NOMO-1 treated with dmso at 0.1 percent for 144 hours (cell line): ENCODE results near the gene GFRA3.
A peak's percentile ranks its signal among the peaks of the same experiment; 100 is the strongest.
"Not testable (repeated sequence)": the region's sequence is repeated elsewhere in the genome, so short reads cannot be mapped to it uniquely, and the experiment has no call there.

Experiments used
- DNase-seq: peaks from one replicate; lab custom pipeline; 2025; ENCODE audit not compliant: unreplicated experiment; lab: John Stamatoyannopoulos, UW

The GFRA3 gene

GRCh38 chr5:138247800-138248199 is 26.6 kb downstream of the GFRA3 start:
- DNase-seq, result not testable (repeated sequence)

DNA sequence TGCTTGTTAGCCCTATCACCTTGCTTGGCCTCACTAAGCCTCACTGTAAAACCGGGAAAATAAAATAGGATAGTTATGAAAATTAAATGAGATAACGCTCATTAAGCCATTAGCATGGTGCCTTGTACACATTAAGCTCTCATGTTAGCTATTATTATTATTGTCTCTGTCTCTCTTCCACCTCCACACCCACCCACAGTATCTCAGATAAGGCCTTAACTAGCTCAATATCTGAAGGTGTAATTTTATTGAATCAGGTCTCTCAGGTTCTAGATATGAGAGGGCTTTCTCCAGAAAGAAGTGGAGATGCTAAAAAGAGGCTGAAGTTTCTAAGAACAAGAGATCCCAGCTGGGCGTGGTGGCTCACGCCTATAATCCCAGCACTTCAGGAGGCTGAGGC is 27.6 kb downstream of the GFRA3 start:
- DNase-seq, result no peak

- DNase-seq, result no peak
These were observed 28.1 kb downstream of the GFRA3 start for GRCh38 chr5:138246334-138246733.

DNA sequence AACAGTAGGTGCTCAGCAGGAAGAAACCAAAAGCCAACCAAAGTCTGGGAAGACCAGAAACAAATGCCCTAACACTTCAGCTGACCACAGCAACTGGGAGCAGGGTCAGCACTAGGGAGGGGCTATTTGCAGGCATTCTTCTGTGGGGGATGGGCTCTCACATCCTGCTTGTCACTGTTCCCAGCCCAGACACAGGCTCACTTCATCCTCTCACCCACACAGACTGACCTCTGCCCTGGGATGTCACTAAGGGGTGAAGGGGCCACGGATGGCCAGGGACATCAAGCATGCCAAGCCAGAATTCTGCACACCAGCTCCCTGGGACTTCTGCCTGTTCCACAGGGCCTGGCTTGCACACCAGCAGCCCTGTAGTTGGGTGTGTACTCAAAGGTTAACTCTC is 28.7 kb downstream of the GFRA3 start:
- no peak for DNase-seq

- no peak for DNase-seq
These were observed 30.6 kb downstream of the GFRA3 start for GRCh38 chr5:138243794-138244193.

DNA sequence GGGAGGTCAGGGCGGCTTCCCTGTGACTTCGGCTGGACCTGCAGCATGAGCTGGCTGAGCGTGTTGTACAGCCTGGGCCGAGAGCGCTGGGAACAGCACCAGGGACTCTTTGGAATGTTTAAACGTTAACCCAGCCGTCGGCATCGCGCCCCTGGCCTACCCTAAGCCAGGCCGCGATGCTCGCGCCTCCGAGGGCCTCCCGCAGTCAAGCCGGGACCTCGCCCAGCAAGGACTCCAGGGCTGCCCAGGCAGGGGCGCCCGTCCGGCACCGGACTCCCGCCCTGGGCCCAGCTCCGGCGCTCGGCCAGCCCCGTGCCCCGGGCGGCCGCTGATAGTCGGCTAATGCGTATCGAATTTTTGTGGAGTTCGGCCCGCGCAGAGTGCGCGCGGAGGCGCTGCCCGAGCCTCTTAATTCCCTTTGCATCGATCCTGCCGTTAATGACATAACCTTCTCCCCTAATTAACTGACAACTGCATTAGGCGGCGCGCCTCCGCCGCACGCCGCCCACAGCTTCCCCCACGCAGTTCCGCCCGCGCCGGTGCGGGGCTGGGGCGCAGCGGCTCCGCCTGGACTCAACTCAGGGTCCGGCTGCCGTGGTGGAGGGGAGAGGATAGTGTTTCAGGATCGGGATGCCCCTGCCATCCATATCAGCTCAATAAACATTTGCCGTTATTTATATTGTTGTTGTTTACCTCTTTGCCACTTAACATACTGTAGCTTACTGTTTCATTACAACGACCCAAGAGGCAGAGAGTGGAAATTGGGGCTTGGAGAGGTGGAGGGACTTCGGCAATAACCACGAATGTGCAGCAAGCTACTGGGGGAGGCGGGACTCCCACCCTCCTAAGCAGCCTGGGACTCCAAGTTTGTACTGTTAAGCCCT is 32.5 kb downstream of the GFRA3 start:
- DNase-seq, result peak; percentile 29

- DNase-seq, result peak; percentile 25
These were observed 33.6 kb downstream of the GFRA3 start for GRCh38 chr5:138240650-138241385.

DNA sequence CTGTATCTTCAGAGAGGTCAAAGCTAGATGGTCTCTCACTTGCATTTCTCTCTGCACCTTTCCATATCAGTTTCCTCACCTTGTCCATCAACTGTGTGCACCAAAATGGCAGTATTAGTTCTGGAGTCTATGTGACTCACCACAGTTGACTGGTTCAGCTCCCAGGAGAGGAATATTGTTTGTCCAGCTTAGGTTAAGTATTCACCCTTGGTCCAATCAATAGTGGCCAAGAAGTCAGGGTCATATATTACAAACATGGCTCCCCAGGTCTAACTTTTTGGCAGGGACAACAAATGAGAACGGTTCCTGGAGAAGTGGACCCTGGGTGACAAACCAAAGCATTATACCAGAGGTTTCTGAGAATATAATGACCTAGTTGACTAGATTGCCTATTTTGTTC is 36.4 kb downstream of the GFRA3 start:
- DNase-seq, result no peak

GRCh38 chr5:138234651-138235050 is 39.8 kb downstream of the GFRA3 start:
- DNase-seq, result no peak

DNA sequence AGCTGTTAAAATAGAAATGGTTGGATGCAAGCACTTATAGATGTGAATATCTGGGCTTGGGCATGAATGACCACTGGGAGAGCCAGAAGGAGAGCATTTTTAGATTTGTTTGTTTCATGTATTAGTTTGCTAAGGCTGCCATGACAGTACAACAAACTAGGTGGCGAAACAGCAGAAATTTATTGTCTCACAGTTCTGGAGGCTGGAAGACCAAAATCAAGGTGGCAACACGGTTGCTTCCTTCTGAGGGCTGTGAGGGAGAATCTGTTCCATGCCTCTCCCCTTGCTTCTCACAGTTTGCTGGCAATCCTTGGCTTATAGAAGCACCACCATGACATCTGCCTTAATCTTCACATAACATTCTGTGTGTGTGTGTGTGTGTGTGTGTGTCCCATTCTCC is 41.1 kb downstream of the GFRA3 start:
- DNase-seq, result no peak

GRCh38 chr5:138230981-138231589 is 43.3 kb downstream of the GFRA3 start:
- DNase-seq, result no peak

DNA sequence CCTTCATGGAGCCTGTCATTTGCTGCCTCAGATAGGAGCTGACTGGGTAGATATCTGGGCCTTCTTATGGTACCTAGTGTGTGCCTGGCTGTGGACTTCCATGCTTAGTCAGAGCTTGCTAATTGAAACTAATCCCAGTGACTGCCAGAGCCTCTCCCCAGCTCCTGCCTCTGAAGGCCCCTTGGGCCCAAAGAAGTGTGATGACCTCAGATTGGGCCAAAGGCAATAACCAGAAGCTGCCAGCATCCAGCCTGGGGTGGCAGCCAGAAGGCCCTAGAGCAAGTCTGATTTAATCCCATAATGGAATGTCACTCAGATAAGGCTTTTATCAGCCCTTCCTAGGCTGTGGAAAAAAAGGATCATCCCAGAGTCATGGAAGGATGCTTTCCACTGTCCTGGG is 44.2 kb downstream of the GFRA3 start:
- DNase-seq, result no peak

- DNase-seq, result no peak
These were observed 45.0 kb downstream of the GFRA3 start for GRCh38 chr5:138229387-138229786.

- DNase-seq, result no peak
These were observed 47.5 kb downstream of the GFRA3 start for GRCh38 chr5:138226910-138227309.

DNA sequence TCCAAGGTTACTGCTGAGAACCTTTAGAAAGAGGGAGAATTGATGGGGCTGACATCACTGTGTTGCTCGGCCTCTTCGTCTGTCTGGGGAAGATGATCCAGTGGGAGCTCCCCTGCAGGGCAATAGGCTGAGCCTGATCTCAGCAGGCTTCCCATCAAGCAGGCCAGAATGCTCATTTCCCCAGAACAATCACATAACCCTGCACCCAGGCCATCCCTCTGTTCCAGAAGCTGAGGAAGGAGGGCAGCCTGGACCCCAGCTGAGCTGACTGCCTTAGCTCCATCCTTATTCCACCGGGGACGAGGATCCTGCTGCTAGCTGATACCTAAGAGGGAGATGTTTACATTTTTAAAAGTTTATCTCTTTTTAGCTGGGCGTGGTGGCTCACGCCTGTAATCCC is 49.7 kb downstream of the GFRA3 start:
- no peak for DNase-seq

- DNase-seq, result no peak
These were observed 50.9 kb downstream of the GFRA3 start for GRCh38 chr5:138223532-138223931.

DNA sequence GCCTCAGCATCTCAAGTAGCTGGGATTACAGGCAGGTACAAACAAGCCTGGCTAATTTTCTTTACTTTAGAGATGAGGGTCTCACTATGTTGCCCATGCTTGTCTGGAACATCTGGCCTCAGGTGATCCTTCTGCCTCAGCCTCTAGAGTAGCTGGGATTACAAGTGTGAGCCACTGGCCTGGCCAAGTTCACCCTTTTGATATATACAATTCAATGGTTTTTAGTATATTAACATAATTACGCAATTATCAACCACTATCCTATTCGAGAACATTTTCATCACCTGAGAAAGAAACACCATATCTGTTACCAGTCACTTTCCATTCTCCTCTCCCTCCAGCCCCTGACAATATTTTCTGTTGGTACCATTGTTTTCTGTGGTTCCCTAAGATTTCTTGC is 57.6 kb downstream of the GFRA3 start:
- DNase-seq, result no peak

GRCh38 chr5:138213161-138214029 is 61.0 kb downstream of the GFRA3 start, which contains the start of gene CDC23:
Gene CDC23 (minus strand): TSS chr5:138213323. CDS start chr5:138213312, 11 bp downstream.
- DNase-seq, result peak; percentile 95

DNA sequence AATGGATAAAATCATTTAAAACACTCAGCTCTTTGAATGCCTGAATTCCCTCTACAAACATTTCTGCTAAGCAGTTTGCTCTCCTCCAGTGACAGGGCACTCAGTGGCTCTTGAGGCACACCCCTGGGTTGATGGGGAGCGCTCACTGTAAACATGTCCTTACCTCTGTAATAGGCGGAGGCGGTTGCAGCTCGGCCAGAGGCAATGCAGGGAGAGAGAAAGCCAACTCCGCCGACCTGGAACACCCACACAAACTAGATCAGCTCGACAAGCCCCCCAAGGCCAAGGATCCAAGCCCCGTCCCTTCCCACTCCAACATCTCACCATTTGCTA is 61.6 kb downstream of the GFRA3 start:
- DNase-seq, result no peak

DNA sequence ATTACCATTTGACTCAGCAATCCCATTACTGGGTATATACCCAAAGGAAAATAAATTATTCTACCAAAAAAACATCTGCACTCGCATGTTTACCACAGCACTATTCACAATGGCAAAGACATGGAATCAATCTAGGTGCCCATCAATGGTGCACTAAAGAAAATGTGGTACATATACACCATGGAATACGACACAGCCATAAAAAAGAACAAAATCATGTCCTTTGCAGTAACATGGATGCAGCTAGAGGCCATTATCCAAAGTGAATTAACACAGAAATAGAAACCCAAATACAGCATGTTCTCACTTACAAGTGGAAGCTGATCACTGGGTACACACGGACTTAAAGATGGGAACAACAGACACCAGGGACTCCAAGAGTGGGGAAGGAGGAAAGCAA is 63.4 kb downstream of the GFRA3 start:
- no peak for DNase-seq
